IMR-90 (cell line): ENCODE data around the gene ZNF440. TPM values are rescaled to one million over a fixed set of nuclear protein-coding genes. Genes with fewer than 3 reads are reported as not detected.
"Not testable (repeated sequence)": the region's sequence is repeated elsewhere in the genome, so short reads cannot be mapped to it uniquely, and the experiment has no call there.

ENCODE experiments used
- ATAC-seq: fragments of 200-7000 bp; cut with Tn5 transposase; 2 replicates; pipeline ENCODE4 v1.9.1; 2020; ENCODE audit warnings: low read depth, mild to moderate bottlenecking, moderate library complexity
- BruUV-seq: library from RNA; stranded (reverse); fragments of 400-500 nt; replicated peaks from 2 replicates; lab custom pipeline; 2021; lab: Mats Ljungman, UMichigan
- CTCF ChIA-PET: fragments of 300-600 bp; formaldehyde crosslinking; extraction: SDS; loops from one replicate; lab custom pipeline; 2021; ENCODE audit warnings: antibody characterized with exemption; lab: Yijun Ruan, JAX
- POLR2A ChIA-PET: fragments of 300-600 bp; sonication (Branson Sonifier 250); formaldehyde crosslinking; loops from one replicate; lab custom pipeline; 2022; ENCODE audit warnings: antibody characterized with exemption; ENCODE audit not compliant: unreplicated experiment; lab: Charles Lee
- DNase-seq: peaks from one replicate; pipeline ENCODE4 v3.0.0; 2013
- H2AFZ ChIP-seq: replicated peaks from 2 replicates; pipeline ENCODE3; 2013; ENCODE audit warnings: low read length, mild to moderate bottlenecking; ENCODE audit not compliant: poor library complexity
- H2AK5ac ChIP-seq: 2 replicates; pipeline ENCODE4 v1.6.1; 2013; ENCODE audit warnings: low read depth, low read length, inconsistent platforms
- H2AK9ac ChIP-seq: replicated peaks from 2 replicates; pipeline ENCODE3; 2013; ENCODE audit warnings: mild to moderate bottlenecking, low read depth, low read length, moderate library complexity; ENCODE audit not compliant: poor library complexity
- H2BK120ac ChIP-seq: 2 replicates; pipeline ENCODE4 v1.6.1; 2013; ENCODE audit warnings: low read depth, low read length, inconsistent platforms
- H2BK15ac ChIP-seq: 3 replicates; pipeline ENCODE4 v1.6.1; 2013; ENCODE audit warnings: low read depth, low read length, inconsistent platforms
- H2BK20ac ChIP-seq: 2 replicates; pipeline ENCODE4 v1.6.1; 2013; ENCODE audit warnings: low read depth, mild to moderate bottlenecking, inconsistent platforms, low read length, moderate library complexity
- H2BK5ac ChIP-seq: 2 replicates; pipeline ENCODE4 v1.6.1; 2013; ENCODE audit warnings: mild to moderate bottlenecking, low read depth, low read length, inconsistent platforms; ENCODE audit not compliant: poor library complexity, severe bottlenecking
- H3K14ac ChIP-seq: replicated peaks from 2 replicates; pipeline ENCODE4 v1.6.1; 2013; ENCODE audit warnings: low read depth, low read length, inconsistent platforms
- H3K18ac ChIP-seq: 2 replicates; pipeline ENCODE4 v1.6.1; 2013; ENCODE audit warnings: low read depth, low read length, control low read depth
- H3K23ac ChIP-seq: 2 replicates; pipeline ENCODE4 v1.6.1; 2013; ENCODE audit warnings: low read depth, low read length, inconsistent platforms
- H3K27ac ChIP-seq: 2 replicates; pipeline ENCODE4 v1.5.1; 2013; ENCODE audit warnings: mild to moderate bottlenecking, control low read depth, low read length; ENCODE audit not compliant: insufficient read depth
- H3K27me3 ChIP-seq: 2 replicates; pipeline ENCODE4 v1.6.1; 2013; ENCODE audit warnings: low read length; ENCODE audit not compliant: control insufficient read depth, insufficient read depth
- H3K36me3 ChIP-seq: 2 replicates; pipeline ENCODE4 v1.6.1; 2013; ENCODE audit warnings: low read length, mixed read lengths; ENCODE audit not compliant: control insufficient read depth, insufficient read depth
- H3K4ac ChIP-seq: 2 replicates; pipeline ENCODE4 v1.6.1; 2013; ENCODE audit warnings: low read depth, low read length, inconsistent platforms
- H3K4me1 ChIP-seq: 2 replicates; pipeline ENCODE4 v1.6.1; 2013; ENCODE audit warnings: low read length, mixed read lengths; ENCODE audit not compliant: control insufficient read depth, insufficient read depth
- H3K4me2 ChIP-seq: 2 replicates; pipeline ENCODE4 v1.6.1; 2013; ENCODE audit warnings: low read depth, mild to moderate bottlenecking, control low read depth, low read length, moderate library complexity
- H3K4me3 ChIP-seq: 2 replicates; pipeline ENCODE4 v1.5.1; 2013; ENCODE audit warnings: low read depth, mild to moderate bottlenecking, control low read depth, low read length, moderate library complexity; ENCODE audit not compliant: insufficient read depth
- H3K56ac ChIP-seq: 2 replicates; pipeline ENCODE4 v1.6.1; 2013; ENCODE audit warnings: low read length, inconsistent platforms; ENCODE audit not compliant: insufficient read depth; ENCODE audit errors: extremely low read depth
- H3K79me1 ChIP-seq, 2 experiments: 2 replicates each; pipeline ENCODE4 v1.6.1; 2013; ENCODE audit warnings: low read length in 2 of 2, inconsistent platforms in 1 of 2, low read depth in 1 of 2
- H3K9ac ChIP-seq: 2 replicates; pipeline ENCODE4 v1.6.1; 2013; ENCODE audit warnings: low read depth, low read length, control low read depth
- H3K9me1 ChIP-seq: 2 replicates; pipeline ENCODE4 v1.6.1; 2013; ENCODE audit warnings: low read length, inconsistent platforms; ENCODE audit not compliant: insufficient read depth
- H3K9me3 ChIP-seq: 2 replicates; pipeline ENCODE4 v1.6.1; 2013; ENCODE audit warnings: low read length; ENCODE audit not compliant: control insufficient read depth, insufficient read depth
- H4K20me1 ChIP-seq: 2 replicates; pipeline ENCODE4 v1.6.1; 2013; ENCODE audit warnings: low read length, inconsistent platforms; ENCODE audit not compliant: insufficient read depth
- H4K5ac ChIP-seq: 2 replicates; pipeline ENCODE4 v1.6.1; 2013; ENCODE audit warnings: mild to moderate bottlenecking, low read depth, low read length, control low read depth
- H4K8ac ChIP-seq, 2 experiments: 2 replicates each; pipeline ENCODE4 v1.6.1; 2013; ENCODE audit warnings: low read depth in 2 of 2, low read length in 2 of 2, control low read depth in 1 of 2, inconsistent platforms in 1 of 2
- H4K91ac ChIP-seq: 2 replicates; pipeline ENCODE4 v1.6.1; 2013; ENCODE audit warnings: low read depth, low read length, inconsistent platforms; ENCODE audit not compliant: insufficient read depth
- WGBS, 2 experiments: methylation state at CpG; one replicate each; pipeline versions ENCODE4 v1.1.5 to v1.1.7; 2013; ENCODE audit warnings: missing lambda C conversion rate in 2 of 2; ENCODE audit not compliant: insufficient read length in 1 of 2; ENCODE audit errors: extremely low coverage in 2 of 2; 5-methylcytosine and 5-hydroxymethylcytosine counted together
- dilution Hi-C: fragments of 300-500 bp; cut with HindIII; formaldehyde crosslinking; loops from one replicate; pipeline ENCODE4 v1.14.3; 2018; ENCODE audit warnings: low sequenced_read_pairs; ENCODE audit not compliant: unreplicated experiment
- in situ Hi-C: fragments of 300-500 bp; cut with MboI; formaldehyde crosslinking; loops from 3 replicates; pipeline ENCODE4 v1.14.3; 2019; ENCODE audit warnings: low sequenced_read_pairs, inconsistent platforms, mixed read lengths
- intact Hi-C: fragments of 100-400 bp; cut with micrococcal nuclease; formaldehyde crosslinking; loops from 2 replicates; pipeline ENCODE4 v1.10.0; 2022
- polyA plus RNA-seq, 3 experiments: library from polyadenylated mRNA; depleted of rRNA; stranded (reverse); fragments of >200 nt; gene quantifications; 2 replicates each; pipeline ENCODE4 v1.2.3, GENCODE V29; 2012; ENCODE audit warnings: low replicate concordance in 1 of 3
- total RNA-seq: library from RNA; depleted of rRNA; stranded (reverse); fragments of >200 nt; gene quantifications from 2 replicates; pipeline ENCODE4 v1.2.3, GENCODE V29; 2012

Gene ZNF440
- total and polyA plus RNA-seq, 2 of the 4 experiments (the other 2 are of a cell fraction) = 2.8 to 8.4 TPM

DNA sequence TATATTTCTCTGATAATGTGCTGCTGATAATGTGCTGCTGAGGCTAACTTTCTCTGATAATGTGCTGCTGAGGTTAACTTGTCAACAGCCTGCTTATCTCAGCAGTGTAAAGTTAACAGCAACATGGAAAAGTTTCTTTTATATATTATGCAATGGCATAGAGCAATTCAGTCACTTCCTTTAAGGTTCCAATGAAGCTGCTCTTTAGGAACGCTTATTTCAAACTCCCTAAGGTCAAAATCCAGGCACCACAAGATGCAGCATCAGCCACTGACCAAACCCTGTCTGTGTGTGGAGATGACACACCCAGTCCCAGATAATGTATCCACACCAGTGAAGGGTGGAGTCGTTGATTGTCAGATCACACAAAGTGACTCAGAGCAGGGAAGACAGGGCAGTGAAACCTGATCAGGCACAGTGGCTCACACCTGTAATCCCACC, 21.6 kb downstream of the ZNF440 start:
- H3K14ac ChIP-seq, H3K9me1 ChIP-seq, H2BK5ac ChIP-seq, H3K56ac ChIP-seq, BruUV-seq, H3K27ac ChIP-seq, CTCF ChIA-PET, H4K91ac ChIP-seq, H3K79me1 ChIP-seq, H2AK9ac ChIP-seq, H3K23ac ChIP-seq, DNase-seq, H2BK20ac ChIP-seq, H4K8ac ChIP-seq, intact Hi-C loops, H2BK120ac ChIP-seq, H3K27me3 ChIP-seq, H3K4me2 ChIP-seq, H2BK15ac ChIP-seq, in situ Hi-C loops, dilution Hi-C loops, H2AK5ac ChIP-seq, H2AFZ ChIP-seq, H4K5ac ChIP-seq, H3K9ac ChIP-seq, H3K18ac ChIP-seq, H3K4ac ChIP-seq, H3K4me3 ChIP-seq, H3K4me1 ChIP-seq, ATAC-seq, H4K20me1 ChIP-seq, POLR2A ChIA-PET: not testable (repeated sequence)
- WGBS, 2 experiments = no CpG with 5 or more reads among the region's 2 CpGs
- Histone ChIP-seq H3K36me3 (peaks cover 17% of the 10 kb centered on the region), H3K9me3 (peaks cover 31% of the 10 kb centered on the region)
